HCT116 (cell line): ENCODE measurements around the gene KCNH6. TPM values are rescaled to one million over a fixed set of nuclear protein-coding genes. Genes with fewer than 3 reads are reported as not detected.

Experiments
- ATAC-seq: fragments of 200-7000 bp; cut with Tn5 transposase; 2 replicates; pipeline ENCODE4 v1.9.1; 2020; ENCODE audit warnings: mild to moderate bottlenecking, moderate library complexity
- BruUV-seq: library from RNA; stranded (reverse); fragments of 400-500 nt; replicated peaks from 2 replicates; lab custom pipeline; 2021; lab: Mats Ljungman, UMichigan
- CTCF ChIA-PET: fragments of 300-600 bp; sonication (Branson Sonifier 250); formaldehyde crosslinking; loops from one replicate; lab custom pipeline; 2021; ENCODE audit warnings: antibody characterized with exemption; lab: Charles Lee
- POLR2A ChIA-PET: fragments of 300-600, 350-600 bp; sonication (Branson Sonifier 250); formaldehyde crosslinking; loops from one replicate; lab custom pipeline; 2021; ENCODE audit warnings: antibody characterized with exemption; lab: Charles Lee
- RAD21 ChIA-PET, 2 experiments: fragments of 300-600 bp; sonication (Branson Sonifier 250); formaldehyde crosslinking; loops; one replicate each; lab custom pipeline; 2023; ENCODE audit warnings: low total read pairs in 2 of 2; ENCODE audit not compliant: uncharacterized antibody in 2 of 2, unreplicated experiment in 2 of 2, low non-redundant PET in 1 of 2; lab: Charles Lee
- DNase-seq: peaks from one replicate; pipeline ENCODE4 v3.0.0-alpha.2; 2010; ENCODE audit warnings: low read depth, low spot score
- H2AFZ ChIP-seq: fragments of 200-600 bp; shearing (Covaris generic), sonication (generic); 2 replicates; pipeline ENCODE4 v1.6.1; 2017; ENCODE audit warnings: low read depth, mixed run types, mixed read lengths, antibody characterized with exemption, low read length; ENCODE audit not compliant: poor library complexity, severe bottlenecking
- H3K27ac ChIP-seq: 2 replicates; pipeline ENCODE4 v1.5.1; 2012; ENCODE audit warnings: low read depth, low read length
- H3K27me3 ChIP-seq: fragments of 200-600 bp; sonication (generic); 2 replicates; pipeline ENCODE4 v1.6.1; 2016; ENCODE audit warnings: mixed run types, low read length, mixed read lengths; ENCODE audit not compliant: insufficient read depth
- H3K36me3 ChIP-seq, 2 experiments: fragments of 200-500 bp in 1 of 2; fragments of 200-600 bp in 1 of 2; sonication (Bioruptor generic) in 1 of 2; sonication (generic) in 1 of 2; 2 replicates each; pipeline versions ENCODE4 v1.5.1 to v1.6.1; 2014 to 2016; ENCODE audit warnings: low read length in 2 of 2, inconsistent platforms in 1 of 2, mixed read lengths in 1 of 2, mixed run types in 1 of 2; ENCODE audit not compliant: insufficient read depth in 2 of 2, control insufficient read depth in 1 of 2
- H3K4me1 ChIP-seq, 2 experiments: fragments of 200-600 bp in 1 of 2; sonication (generic) in 1 of 2; 2 replicates each; pipeline versions ENCODE4 v1.5.1 to v1.6.1; 2012 to 2017; ENCODE audit warnings: low read length in 2 of 2, inconsistent platforms in 1 of 2, mild to moderate bottlenecking in 1 of 2, mixed read lengths in 1 of 2, mixed run types in 1 of 2, moderate library complexity in 1 of 2; ENCODE audit not compliant: insufficient read depth in 2 of 2, control insufficient read depth in 1 of 2
- H3K4me2 ChIP-seq: fragments of 200-600 bp; sonication (generic); 2 replicates; pipeline ENCODE4 v1.6.1; 2017; ENCODE audit warnings: mixed run types, low read length, mixed read lengths
- H3K4me3 ChIP-seq, 2 experiments: fragments of 200-600 bp in 1 of 2; sonication (generic) in 1 of 2; replicated peaks in 1 of 2; 2 replicates each; pipeline ENCODE4 v1.5.1; 2011 to 2016; ENCODE audit warnings: low read length in 2 of 2, control low read depth in 1 of 2, low read depth in 1 of 2, mild to moderate bottlenecking in 1 of 2, mixed read lengths in 1 of 2, mixed run types in 1 of 2
- H3K79me2 ChIP-seq: fragments of 200-600 bp; sonication (generic); 2 replicates; pipeline ENCODE4 v1.6.1; 2017; ENCODE audit warnings: mild to moderate bottlenecking, mixed run types, low read length, moderate library complexity, mixed read lengths; ENCODE audit not compliant: insufficient read depth
- H3K9ac ChIP-seq: fragments of 200-600 bp; sonication (generic); 2 replicates; pipeline ENCODE4 v1.6.1; 2016; ENCODE audit warnings: low read length, mixed read lengths
- H3K9me2 ChIP-seq: fragments of 200-600 bp; sonication (generic), shearing (Covaris generic); 2 replicates; pipeline ENCODE4 v1.6.1; 2017; ENCODE audit warnings: mixed run types, mild to moderate bottlenecking, moderate library complexity; ENCODE audit not compliant: insufficient read depth
- H3K9me3 ChIP-seq, 2 experiments: fragments of 200-500 bp in 1 of 2; fragments of 200-600 bp in 1 of 2; sonication (Bioruptor generic) in 1 of 2; sonication (generic) in 1 of 2; 2 replicates each; pipeline ENCODE4 v1.6.1; 2014 to 2017; ENCODE audit warnings: low read length in 2 of 2, mixed read lengths in 2 of 2, inconsistent platforms in 1 of 2, low read depth in 1 of 2, mild to moderate bottlenecking in 1 of 2, mixed run types in 1 of 2, moderate library complexity in 1 of 2; ENCODE audit not compliant: control insufficient read depth in 1 of 2, insufficient read depth in 1 of 2
- H4K20me1 ChIP-seq: fragments of 200-600 bp; sonication (generic), shearing (Covaris generic); 2 replicates; pipeline ENCODE4 v1.6.1; 2017; ENCODE audit warnings: mixed run types, mild to moderate bottlenecking, moderate library complexity; ENCODE audit not compliant: insufficient read depth
- CBX3 ChIP-seq: IDR thresholded peaks from 2 replicates; pipeline ENCODE4 v1.6.1; 2012; ENCODE audit warnings: low read depth
- CEBPB ChIP-seq: IDR thresholded peaks from 2 replicates; pipeline ENCODE4 v1.6.1; 2012; ENCODE audit warnings: low read depth
- CTCF ChIP-seq, 3 experiments: fragments of 200-600 bp in 1 of 3; sonication (generic) in 1 of 3; IDR thresholded peaks in 2 of 3; conservative IDR thresholded peaks in 1 of 3; 2 replicates each; pipeline ENCODE4 v1.5.1; 2012 to 2017; ENCODE audit warnings: low read depth in 2 of 3, low read length in 2 of 3, antibody characterized with exemption in 1 of 3, borderline replicate concordance in 1 of 3, control low read depth in 1 of 3, mild to moderate bottlenecking in 1 of 3, mixed read lengths in 1 of 3, mixed run types in 1 of 3, moderate library complexity in 1 of 3; ENCODE audit not compliant: insufficient read depth in 1 of 3
- EGR1 ChIP-seq: IDR thresholded peaks from 2 replicates; pipeline ENCODE4 v1.6.1; 2012; ENCODE audit warnings: low read depth
- ELF1 ChIP-seq: IDR thresholded peaks from 2 replicates; pipeline ENCODE4 v1.6.1; 2012; ENCODE audit warnings: low read depth, borderline replicate concordance
- EZH2 ChIP-seq: fragments of 200-600 bp; sonication (generic); IDR thresholded peaks from 2 replicates; pipeline ENCODE4 v1.6.1; 2017; ENCODE audit warnings: antibody characterized with exemption, mixed run types
- JUND ChIP-seq: IDR thresholded peaks from 2 replicates; pipeline ENCODE4 v1.6.1; 2012
- POLR2A ChIP-seq: IDR thresholded peaks from 2 replicates; pipeline ENCODE4 v1.7.0; 2011; ENCODE audit warnings: borderline replicate concordance; ENCODE audit not compliant: insufficient read depth, insufficient read length; ENCODE audit errors: extremely low read depth
- POLR2AphosphoS5 ChIP-seq: IDR thresholded peaks from 2 replicates; pipeline ENCODE4 v1.6.1; 2011; ENCODE audit warnings: mild to moderate bottlenecking, low read depth, low read length, moderate library complexity
- RAD21 ChIP-seq: IDR thresholded peaks from 2 replicates; pipeline ENCODE4 v1.6.1; 2012; ENCODE audit warnings: low read depth, mild to moderate bottlenecking
- SIN3A ChIP-seq: IDR thresholded peaks from 2 replicates; pipeline ENCODE4 v1.6.1; 2012; ENCODE audit warnings: low read depth
- SP1 ChIP-seq: IDR thresholded peaks from 2 replicates; pipeline ENCODE4 v1.6.1; 2012; ENCODE audit warnings: low read depth
- TCF7L2 ChIP-seq: IDR thresholded peaks from 2 replicates; pipeline ENCODE4 v1.7.0; 2011; ENCODE audit warnings: borderline replicate concordance, inconsistent platforms; ENCODE audit not compliant: insufficient read depth, insufficient read length; ENCODE audit errors: extremely low read depth
- YY1 ChIP-seq: IDR thresholded peaks from 2 replicates; pipeline ENCODE4 v1.6.1; 2011; ENCODE audit warnings: low read length, low read depth, moderate library complexity, mild to moderate bottlenecking; ENCODE audit not compliant: insufficient replicate concordance; ENCODE audit errors: extremely low read depth
- ZFX ChIP-seq: fragments of 450-650 bp; IDR thresholded peaks from 2 replicates; pipeline ENCODE4 v1.6.1; 2017
- ZNF274 ChIP-seq: fragments of 200-500 bp; sonication (Bioruptor generic); IDR thresholded peaks from 2 replicates; pipeline ENCODE4 v1.6.1; 2014; ENCODE audit warnings: mild to moderate bottlenecking, low read depth, low read length, inconsistent platforms
- intact Hi-C: fragments of 100-400 bp; cut with micrococcal nuclease; formaldehyde crosslinking; loops from 2 replicates; pipeline ENCODE4 v1.10.0; 2022
- total RNA-seq: library from RNA; stranded (reverse); gene quantifications from one replicate; pipeline ENCODE4 v1.2.1, GENCODE V29; 2021; ENCODE audit not compliant: unreplicated experiment
- TF ChIP-seq, protein P1 (sequence below): IDR thresholded peaks from 2 replicates; pipeline ENCODE4 v1.6.1; 2012
- TF ChIP-seq, protein P2 (sequence below): IDR thresholded peaks from 2 replicates; pipeline ENCODE4 v1.6.1; 2012; ENCODE audit warnings: low read depth

Gene KCNH6
- total RNA-seq, 1 experiment from 2014 or later: not detected

DNA sequence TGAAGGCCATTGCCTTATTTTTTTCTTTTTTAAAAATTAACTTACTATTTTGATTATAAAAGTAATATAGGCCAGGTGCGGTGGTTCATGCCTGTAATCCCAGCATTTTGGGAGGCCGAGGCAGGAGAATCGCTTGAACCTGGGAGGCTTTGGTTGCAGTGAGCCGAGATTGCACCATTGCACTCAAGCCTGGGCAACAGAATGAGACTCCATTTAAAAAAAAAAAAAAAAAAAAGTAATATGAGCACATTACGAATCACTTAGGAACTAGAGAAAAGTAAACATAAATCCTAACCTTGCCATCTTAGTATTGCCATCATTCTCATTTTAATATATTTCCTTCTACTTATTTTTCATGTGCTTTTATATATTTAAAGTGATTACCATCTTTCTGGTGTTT is 64.6 kb downstream of the KCNH6 start:
- no TSS peak for BruUV-seq
- ATAC-seq (no peak), DNase-seq (no peak)
- H3K9me3 ChIP-seq: no peaks in the 10 kb centered on the region
- intact Hi-C loops: no loop called here
- no peaks in the 10 kb centered on the region for H3K4me1 ChIP-seq
- no peak overlapping the region for H3K4me2 ChIP-seq
- ChIA-PET RAD21 (no interaction called here), POLR2A (no interaction called here), CTCF (no interaction called here)
- H4K20me1 ChIP-seq: no peaks in the 10 kb centered on the region
- TF ChIP-seq JUND: no peak
- TF ChIP-seq SIN3A: no peak
- TF ChIP-seq YY1: no peak
- no peak for TF ChIP-seq SP1
- no peak for TF ChIP-seq CEBPB
- no peak for TF ChIP-seq CTCF (IDR thresholded peaks at IDR 0.05 in 2 of 3, conservative IDR thresholded peaks at IDR 0.05 in 1 of 3; ENCODE audit: borderline replicate concordance in 1 of 3, insufficient read depth in 1 of 3, low read depth in 2 of 3, low read length in 2 of 3)
- TF ChIP-seq EGR1: no peak
- TF ChIP-seq, protein P1, sequence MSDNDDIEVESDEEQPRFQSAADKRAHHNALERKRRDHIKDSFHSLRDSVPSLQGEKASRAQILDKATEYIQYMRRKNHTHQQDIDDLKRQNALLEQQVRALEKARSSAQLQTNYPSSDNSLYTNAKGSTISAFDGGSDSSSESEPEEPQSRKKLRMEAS: no peak
- TF ChIP-seq ZFX: no peak
- H3K27me3 ChIP-seq: no peaks in the 10 kb centered on the region
- H3K79me2 ChIP-seq: no peaks in the 10 kb centered on the region; the same call in 1 of the 2 replicates
- H3K4me3 ChIP-seq: no peak overlapping the region
- peaks cover 39 to 70% of the 10 kb centered on the region in 2 experiments for H3K36me3 ChIP-seq
- H3K9ac ChIP-seq: no peak overlapping the region
- no peaks in the 10 kb centered on the region for H3K9me2 ChIP-seq
- no peak overlapping the region for H3K27ac ChIP-seq
- H2AFZ ChIP-seq: no peak overlapping the region

DNA sequence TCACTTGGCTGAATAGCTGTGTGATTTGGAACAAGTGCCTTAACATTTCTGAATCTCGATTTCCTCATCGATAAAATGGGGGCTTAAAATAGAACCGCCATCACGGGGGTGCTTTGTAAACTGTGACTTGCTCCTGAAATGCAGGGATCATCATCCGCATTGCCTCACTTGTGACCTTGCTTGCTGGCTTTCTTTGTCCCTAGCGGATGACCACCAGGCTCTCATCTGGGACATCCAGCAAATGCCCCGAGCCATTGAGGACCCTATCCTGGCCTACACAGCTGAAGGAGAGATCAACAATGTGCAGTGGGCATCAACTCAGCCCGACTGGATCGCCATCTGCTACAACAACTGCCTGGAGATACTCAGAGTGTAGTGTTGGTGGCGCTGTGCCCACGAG is 65.6 kb downstream of the KCNH6 start:
- intact Hi-C loops: no loop called here
- Histone ChIP-seq H3K9me3 (no peaks in the 10 kb centered on the region), H3K4me3 (no peak overlapping the region), H3K27ac (no peak overlapping the region), H3K9me2 (no peaks in the 10 kb centered on the region), H3K36me3 (peaks cover 39 to 60% of the 10 kb centered on the region in 2 experiments), H3K4me2 (no peak overlapping the region), H2AFZ (no peak overlapping the region), H4K20me1 (no peaks in the 10 kb centered on the region), H3K9ac (no peak overlapping the region), H3K4me1 (no peaks in the 10 kb centered on the region), H3K79me2 (no peaks in the 10 kb centered on the region), H3K27me3 (no peaks in the 10 kb centered on the region)
- DNase-seq (no peak), ATAC-seq (no peak)
- BruUV-seq: no TSS peak
- CTCF ChIA-PET: no interaction called here
- POLR2A ChIA-PET: no interaction called here
- RAD21 ChIA-PET: no interaction called here
- TF ChIP-seq SIN3A: no peak
- no peak for TF ChIP-seq TCF7L2
- no peak for TF ChIP-seq POLR2A
- no peak for TF ChIP-seq EGR1
- TF ChIP-seq RAD21: no peak
- TF ChIP-seq EZH2: no peak
- TF ChIP-seq, protein P2, sequence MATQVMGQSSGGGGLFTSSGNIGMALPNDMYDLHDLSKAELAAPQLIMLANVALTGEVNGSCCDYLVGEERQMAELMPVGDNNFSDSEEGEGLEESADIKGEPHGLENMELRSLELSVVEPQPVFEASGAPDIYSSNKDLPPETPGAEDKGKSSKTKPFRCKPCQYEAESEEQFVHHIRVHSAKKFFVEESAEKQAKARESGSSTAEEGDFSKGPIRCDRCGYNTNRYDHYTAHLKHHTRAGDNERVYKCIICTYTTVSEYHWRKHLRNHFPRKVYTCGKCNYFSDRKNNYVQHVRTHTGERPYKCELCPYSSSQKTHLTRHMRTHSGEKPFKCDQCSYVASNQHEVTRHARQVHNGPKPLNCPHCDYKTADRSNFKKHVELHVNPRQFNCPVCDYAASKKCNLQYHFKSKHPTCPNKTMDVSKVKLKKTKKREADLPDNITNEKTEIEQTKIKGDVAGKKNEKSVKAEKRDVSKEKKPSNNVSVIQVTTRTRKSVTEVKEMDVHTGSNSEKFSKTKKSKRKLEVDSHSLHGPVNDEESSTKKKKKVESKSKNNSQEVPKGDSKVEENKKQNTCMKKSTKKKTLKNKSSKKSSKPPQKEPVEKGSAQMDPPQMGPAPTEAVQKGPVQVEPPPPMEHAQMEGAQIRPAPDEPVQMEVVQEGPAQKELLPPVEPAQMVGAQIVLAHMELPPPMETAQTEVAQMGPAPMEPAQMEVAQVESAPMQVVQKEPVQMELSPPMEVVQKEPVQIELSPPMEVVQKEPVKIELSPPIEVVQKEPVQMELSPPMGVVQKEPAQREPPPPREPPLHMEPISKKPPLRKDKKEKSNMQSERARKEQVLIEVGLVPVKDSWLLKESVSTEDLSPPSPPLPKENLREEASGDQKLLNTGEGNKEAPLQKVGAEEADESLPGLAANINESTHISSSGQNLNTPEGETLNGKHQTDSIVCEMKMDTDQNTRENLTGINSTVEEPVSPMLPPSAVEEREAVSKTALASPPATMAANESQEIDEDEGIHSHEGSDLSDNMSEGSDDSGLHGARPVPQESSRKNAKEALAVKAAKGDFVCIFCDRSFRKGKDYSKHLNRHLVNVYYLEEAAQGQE: no peak
- no peak for TF ChIP-seq ZNF274
- no peak for TF ChIP-seq CEBPB
- TF ChIP-seq ELF1: no peak
- no peak for TF ChIP-seq CBX3
- TF ChIP-seq POLR2AphosphoS5: no peak
